Endothelial cell of umbilical vein (primary cell): Measurements from ENCODE around the gene SLC2A6.

ENCODE experiments used
- CTCF ChIP-seq, 2 donors: IDR thresholded peaks; 1 replicate in 1 of 2; 2 replicates in 1 of 2; pipeline ENCODE4 v1.5.1; 2011; ENCODE audit warnings: low read length in 2 of 2, mild to moderate bottlenecking in 2 of 2, moderate library complexity in 2 of 2, control low read depth in 1 of 2, inconsistent platforms in 1 of 2, low read depth in 1 of 2; ENCODE audit not compliant: insufficient read depth in 1 of 2; ENCODE audit errors: extremely low read depth in 1 of 2
- EZH2 ChIP-seq: IDR thresholded peaks from 2 replicates; pipeline ENCODE4 v1.6.1; 2012; ENCODE audit warnings: borderline replicate concordance, low read depth, mild to moderate bottlenecking, moderate library complexity, low read length, inconsistent platforms; ENCODE audit not compliant: severe bottlenecking
- POLR2A ChIP-seq: IDR thresholded peaks from 2 replicates; pipeline ENCODE4 v1.6.1; 2012; ENCODE audit warnings: low read depth, mild to moderate bottlenecking, control low read depth, low read length

DNA sequence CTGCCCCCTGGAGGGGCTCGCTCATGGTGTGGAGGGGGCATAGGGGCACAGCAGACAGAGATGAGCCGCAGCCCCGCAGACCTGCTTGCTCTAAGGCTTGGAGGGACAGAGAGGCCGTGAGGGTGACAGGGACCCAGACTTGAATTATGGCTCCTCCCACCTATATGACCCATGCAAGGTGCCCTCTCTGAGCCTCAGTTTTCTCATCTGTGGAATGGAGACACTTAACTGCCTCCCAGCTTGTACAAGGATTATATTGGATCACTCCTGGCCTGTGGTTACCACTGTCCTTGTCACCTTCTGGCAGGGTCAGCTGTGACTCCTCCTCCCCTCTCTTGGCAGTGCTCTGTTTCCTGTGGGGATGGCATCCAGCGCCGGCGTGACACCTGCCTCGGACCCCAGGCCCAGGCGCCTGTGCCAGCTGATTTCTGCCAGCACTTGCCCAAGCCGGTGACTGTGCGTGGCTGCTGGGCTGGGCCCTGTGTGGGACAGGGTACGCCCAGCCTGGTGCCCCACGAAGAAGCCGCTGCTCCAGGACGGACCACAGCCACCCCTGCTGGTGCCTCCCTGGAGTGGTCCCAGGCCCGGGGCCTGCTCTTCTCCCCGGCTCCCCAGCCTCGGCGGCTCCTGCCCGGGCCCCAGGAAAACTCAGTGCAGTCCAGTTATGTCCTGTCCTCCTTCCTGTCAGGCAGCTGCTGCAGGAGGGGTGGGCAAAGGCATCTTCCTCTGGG, 23.8 kb downstream of the SLC2A6 start:
- no peak for TF ChIP-seq CTCF (IDR thresholded peaks at IDR 0.05; ENCODE audit: extremely low read depth in 1 of 2, insufficient read depth in 1 of 2, low read depth in 1 of 2, low read length in 2 of 2)
- TF ChIP-seq POLR2A, result no peak
- TF ChIP-seq EZH2, result no peak
